HEK293 (cell line): ENCODE results near the gene CPNE4.

Experiments
- CTCF ChIA-PET: fragments of 350-600 bp; formaldehyde crosslinking; extraction: SDS; loops from one replicate; lab custom pipeline; 2021; ENCODE audit warnings: antibody characterized with exemption; lab: Yijun Ruan, JAX
- POLR2A ChIA-PET: fragments of 300-600 bp; formaldehyde crosslinking; extraction: SDS; loops from one replicate; lab custom pipeline; 2020; ENCODE audit warnings: antibody characterized with exemption, inconsistent platforms; lab: Yijun Ruan, JAX
- H3K27ac ChIP-seq: fragments of 200-500 bp; sonication (Bioruptor generic); 2 replicates; pipeline ENCODE4 v1.5.1; 2014; ENCODE audit warnings: low read depth, low read length, control low read depth, inconsistent platforms; ENCODE audit errors: extremely low read depth
- H3K36me3 ChIP-seq, 2 experiments: fragments of 200-500 bp in 1 of 2; sonication (Bioruptor generic) in 1 of 2; 1 replicate in 1 of 2; 2 replicates in 1 of 2; pipeline ENCODE4 v1.5.1; 2014 to 2017; ENCODE audit warnings: inconsistent platforms in 2 of 2, low read length in 2 of 2; ENCODE audit not compliant: control insufficient read depth in 2 of 2, insufficient read depth in 1 of 2
- H3K4me1 ChIP-seq: fragments of 200-500 bp; sonication (Bioruptor generic); 2 replicates; pipeline ENCODE4 v1.5.1; 2014; ENCODE audit warnings: mild to moderate bottlenecking, low read length, inconsistent platforms; ENCODE audit not compliant: control insufficient read depth, insufficient read depth
- H3K4me3 ChIP-seq: 2 replicates; pipeline ENCODE4 v1.5.1; 2011; ENCODE audit warnings: low read depth, mild to moderate bottlenecking, control low read depth, low read length, moderate library complexity
- H3K9me3 ChIP-seq: fragments of 200-500 bp; sonication (Bioruptor generic); 2 replicates; pipeline ENCODE4 v1.5.1; 2014; ENCODE audit warnings: low read depth, low read length, inconsistent platforms; ENCODE audit not compliant: control insufficient read depth, insufficient read depth
- IKZF3 ChIP-seq: fragments of 450-650 bp; IDR thresholded peaks from 2 replicates; pipeline ENCODE4 v1.5.0; 2018; ENCODE audit warnings: missing biosample characterization, mild to moderate bottlenecking, missing genetic modification characterization, moderate library complexity
- KLF1 ChIP-seq: fragments of 450-650 bp; formaldehyde crosslinking; IDR thresholded peaks from 2 replicates; pipeline ENCODE4 v1.5.1; 2016; ENCODE audit warnings: missing biosample characterization, missing genetic modification characterization
- KLF10 ChIP-seq: fragments of 450-650 bp; IDR thresholded peaks from 2 replicates; pipeline ENCODE4 v1.5.1; 2018; ENCODE audit warnings: missing biosample characterization, mild to moderate bottlenecking, missing genetic modification characterization
- TCF7L2 ChIP-seq: IDR thresholded peaks from 2 replicates; pipeline ENCODE4 v1.6.1; 2011; ENCODE audit warnings: low read depth, mild to moderate bottlenecking, inconsistent platforms, low read length, moderate library complexity, borderline replicate concordance
- YY1 ChIP-seq: fragments of 450-650 bp; formaldehyde crosslinking; IDR thresholded peaks from 2 replicates; pipeline ENCODE4 v1.5.1; 2018; ENCODE audit warnings: missing biosample characterization, missing genetic modification characterization
- ZBTB1 ChIP-seq: fragments of 450-650 bp; formaldehyde crosslinking; IDR thresholded peaks from 2 replicates; pipeline ENCODE4 v1.5.1; 2016; ENCODE audit warnings: missing biosample characterization, missing genetic modification characterization
- ZFHX2 ChIP-seq: fragments of 450-650 bp; formaldehyde crosslinking; conservative IDR thresholded peaks from 2 replicates; pipeline ENCODE4 v1.5.1; 2016; ENCODE audit warnings: missing biosample characterization, missing genetic modification characterization
- ZFP3 ChIP-seq: fragments of 450-650 bp; formaldehyde crosslinking; IDR thresholded peaks from 2 replicates; pipeline ENCODE4 v1.5.1; 2016; ENCODE audit warnings: low read depth, missing biosample characterization, missing genetic modification characterization
- ZNF223 ChIP-seq: fragments of 450-650 bp; formaldehyde crosslinking; IDR thresholded peaks from 2 replicates; pipeline ENCODE4 v1.5.1; 2016; ENCODE audit warnings: missing biosample characterization, missing genetic modification characterization
- ZNF311 ChIP-seq: fragments of 450-650 bp; formaldehyde crosslinking; IDR thresholded peaks from 2 replicates; pipeline ENCODE4 v1.5.1; 2017; ENCODE audit warnings: missing biosample characterization, missing genetic modification characterization, borderline replicate concordance
- ZNF404 ChIP-seq: fragments of 450-650 bp; formaldehyde crosslinking; IDR thresholded peaks from 2 replicates; pipeline ENCODE4 v1.5.1; 2017; ENCODE audit warnings: missing biosample characterization, missing genetic modification characterization
- ZNF514 ChIP-seq: fragments of 450-650 bp; formaldehyde crosslinking; IDR thresholded peaks from 2 replicates; pipeline ENCODE4 v1.5.1; 2016; ENCODE audit warnings: missing biosample characterization, missing genetic modification characterization
- ZNF529 ChIP-seq: fragments of 450-650 bp; formaldehyde crosslinking; IDR thresholded peaks from 2 replicates; pipeline ENCODE4 v1.5.1; 2017; ENCODE audit warnings: missing genetic modification characterization, missing biosample characterization; ENCODE audit not compliant: insufficient replicate concordance
- ZNF776 ChIP-seq: fragments of 450-650 bp; formaldehyde crosslinking; IDR thresholded peaks from 2 replicates; pipeline ENCODE4 v1.5.0; 2017; ENCODE audit warnings: missing biosample characterization, missing genetic modification characterization, borderline replicate concordance
- ZNF785 ChIP-seq: fragments of 450-650 bp; formaldehyde crosslinking; IDR thresholded peaks from 2 replicates; pipeline ENCODE4 v1.5.1; 2016; ENCODE audit warnings: missing biosample characterization, missing genetic modification characterization
- ZNF843 ChIP-seq: fragments of 450-650 bp; formaldehyde crosslinking; IDR thresholded peaks from 2 replicates; pipeline ENCODE4 v1.5.1; 2016; ENCODE audit warnings: missing biosample characterization, missing genetic modification characterization
- ZSCAN23 ChIP-seq: fragments of 450-650 bp; formaldehyde crosslinking; IDR thresholded peaks from 2 replicates; pipeline ENCODE4 v1.5.1; 2016; ENCODE audit warnings: missing biosample characterization, missing genetic modification characterization
- TF ChIP-seq, protein P1 (sequence below): fragments of 450-650 bp; formaldehyde crosslinking; IDR thresholded peaks from 2 replicates; pipeline ENCODE4 v1.5.1; 2017; ENCODE audit warnings: missing biosample characterization, missing genetic modification characterization
- TF ChIP-seq, protein P2 (sequence below): fragments of 450-650 bp; formaldehyde crosslinking; IDR thresholded peaks from 2 replicates; pipeline ENCODE4; 2016; ENCODE audit warnings: missing biosample characterization, missing genetic modification characterization
- TF ChIP-seq, protein P3 (sequence below): fragments of 450-650 bp; formaldehyde crosslinking; IDR thresholded peaks from 2 replicates; pipeline ENCODE4 v1.5.1; 2017; ENCODE audit warnings: missing biosample characterization, missing genetic modification characterization
- TF ChIP-seq, protein P4 (sequence below): fragments of 450-650 bp; formaldehyde crosslinking; IDR thresholded peaks from 2 replicates; pipeline ENCODE4 v1.5.1; 2016; ENCODE audit warnings: missing biosample characterization, missing genetic modification characterization

The CPNE4 gene

DNA sequence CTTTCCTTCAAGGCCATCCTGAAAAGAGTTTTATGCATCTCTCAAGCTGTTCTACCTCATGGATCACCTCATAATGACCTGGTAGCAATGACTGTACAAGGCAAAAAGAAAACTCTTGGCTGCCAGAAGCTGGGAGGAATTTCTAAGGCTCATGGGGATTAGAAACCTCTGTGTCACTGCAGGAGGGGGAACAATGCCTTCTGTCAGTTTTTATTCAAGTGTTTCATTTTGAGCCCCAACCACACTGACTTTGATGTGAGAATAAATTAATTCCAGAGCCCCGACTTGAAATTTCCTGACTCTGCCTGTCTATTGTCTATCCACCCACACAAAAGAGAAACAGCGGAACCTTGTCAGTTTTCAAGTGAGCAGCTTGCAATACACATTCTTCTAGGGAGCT is 473.3 kb downstream of the CPNE4 start:
- CTCF ChIA-PET, result interaction anchor here (0.6 kb wide), 1 partner anchor 620 kb away, joined by 3 read pairs; no protein-coding TSS in a partner anchor
- Histone ChIP-seq H3K9me3 (no peaks in the 10 kb centered on the region), H3K4me3 (no peak overlapping the region), H3K4me1 (no peaks in the 10 kb centered on the region), H3K27ac (no peak overlapping the region), H3K36me3 (no peaks in the 10 kb centered on the region)
- POLR2A ChIA-PET, result no interaction called here
- TF ChIP-seq, protein P1, sequence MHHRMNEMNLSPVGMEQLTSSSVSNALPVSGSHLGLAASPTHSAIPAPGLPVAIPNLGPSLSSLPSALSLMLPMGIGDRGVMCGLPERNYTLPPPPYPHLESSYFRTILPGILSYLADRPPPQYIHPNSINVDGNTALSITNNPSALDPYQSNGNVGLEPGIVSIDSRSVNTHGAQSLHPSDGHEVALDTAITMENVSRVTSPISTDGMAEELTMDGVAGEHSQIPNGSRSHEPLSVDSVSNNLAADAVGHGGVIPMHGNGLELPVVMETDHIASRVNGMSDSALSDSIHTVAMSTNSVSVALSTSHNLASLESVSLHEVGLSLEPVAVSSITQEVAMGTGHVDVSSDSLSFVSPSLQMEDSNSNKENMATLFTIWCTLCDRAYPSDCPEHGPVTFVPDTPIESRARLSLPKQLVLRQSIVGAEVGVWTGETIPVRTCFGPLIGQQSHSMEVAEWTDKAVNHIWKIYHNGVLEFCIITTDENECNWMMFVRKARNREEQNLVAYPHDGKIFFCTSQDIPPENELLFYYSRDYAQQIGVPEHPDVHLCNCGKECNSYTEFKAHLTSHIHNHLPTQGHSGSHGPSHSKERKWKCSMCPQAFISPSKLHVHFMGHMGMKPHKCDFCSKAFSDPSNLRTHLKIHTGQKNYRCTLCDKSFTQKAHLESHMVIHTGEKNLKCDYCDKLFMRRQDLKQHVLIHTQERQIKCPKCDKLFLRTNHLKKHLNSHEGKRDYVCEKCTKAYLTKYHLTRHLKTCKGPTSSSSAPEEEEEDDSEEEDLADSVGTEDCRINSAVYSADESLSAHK (tag by site-specific recombination), result peak; percentile 42; the same call in 1 of the 2 replicates
- TF ChIP-seq ZNF404 (tag by site-specific recombination), result no peak

DNA sequence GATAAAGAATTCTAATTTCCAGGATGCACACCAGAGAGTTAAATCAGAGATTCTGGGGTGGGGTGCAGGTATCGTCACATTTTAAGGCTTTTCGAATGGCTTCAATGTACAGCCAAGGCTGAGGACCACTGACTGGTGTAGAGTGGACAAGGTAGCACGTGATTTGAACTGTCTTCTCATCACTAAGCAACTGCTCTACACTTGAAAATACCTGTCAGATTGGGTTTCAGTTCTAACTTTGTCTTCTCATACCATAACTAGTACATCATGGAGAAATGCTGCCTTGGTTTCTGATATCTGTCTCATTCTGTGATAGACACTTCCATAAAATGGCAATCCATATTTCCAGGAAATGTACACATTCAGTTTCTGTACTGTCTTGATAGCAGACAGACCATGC is 474.0 kb downstream of the CPNE4 start:
- CTCF ChIA-PET, result no interaction called here
- TF ChIP-seq IKZF3 (tag by site-specific recombination) (no peak), YY1 (tag by site-specific recombination) (no peak), ZBTB1 (tag by site-specific recombination) (no peak), KLF1 (tag by site-specific recombination) (no peak), ZNF311 (no peak), ZSCAN23 (tag by site-specific recombination) (no peak), KLF10 (tag by site-specific recombination) (no peak), ZNF529 (no peak), ZFP3 (no peak), TCF7L2 (no peak), ZNF843 (tag by site-specific recombination) (no peak), ZNF514 (tag by site-specific recombination) (no peak), ZNF785 (tag by site-specific recombination) (no peak), ZNF776 (no peak), ZFHX2 (no peak), ZNF223 (no peak)
- TF ChIP-seq, protein P2, sequence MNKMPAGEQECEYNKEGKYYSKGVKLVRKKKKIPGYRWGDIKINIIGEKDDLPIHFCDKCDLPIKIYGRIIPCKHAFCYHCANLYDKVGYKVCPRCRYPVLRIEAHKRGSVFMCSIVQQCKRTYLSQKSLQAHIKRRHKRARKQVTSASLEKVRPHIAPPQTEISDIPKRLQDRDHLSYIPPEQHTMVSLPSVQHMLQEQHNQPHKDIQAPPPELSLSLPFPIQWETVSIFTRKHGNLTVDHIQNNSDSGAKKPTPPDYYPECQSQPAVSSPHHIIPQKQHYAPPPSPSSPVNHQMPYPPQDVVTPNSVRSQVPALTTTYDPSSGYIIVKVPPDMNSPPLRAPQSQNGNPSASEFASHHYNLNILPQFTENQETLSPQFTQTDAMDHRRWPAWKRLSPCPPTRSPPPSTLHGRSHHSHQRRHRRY (tag by site-specific recombination), result no peak
- TF ChIP-seq, protein P3, sequence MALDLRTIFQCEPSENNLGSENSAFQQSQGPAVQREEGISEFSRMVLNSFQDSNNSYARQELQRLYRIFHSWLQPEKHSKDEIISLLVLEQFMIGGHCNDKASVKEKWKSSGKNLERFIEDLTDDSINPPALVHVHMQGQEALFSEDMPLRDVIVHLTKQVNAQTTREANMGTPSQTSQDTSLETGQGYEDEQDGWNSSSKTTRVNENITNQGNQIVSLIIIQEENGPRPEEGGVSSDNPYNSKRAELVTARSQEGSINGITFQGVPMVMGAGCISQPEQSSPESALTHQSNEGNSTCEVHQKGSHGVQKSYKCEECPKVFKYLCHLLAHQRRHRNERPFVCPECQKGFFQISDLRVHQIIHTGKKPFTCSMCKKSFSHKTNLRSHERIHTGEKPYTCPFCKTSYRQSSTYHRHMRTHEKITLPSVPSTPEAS, result no peak
- TF ChIP-seq, protein P4, sequence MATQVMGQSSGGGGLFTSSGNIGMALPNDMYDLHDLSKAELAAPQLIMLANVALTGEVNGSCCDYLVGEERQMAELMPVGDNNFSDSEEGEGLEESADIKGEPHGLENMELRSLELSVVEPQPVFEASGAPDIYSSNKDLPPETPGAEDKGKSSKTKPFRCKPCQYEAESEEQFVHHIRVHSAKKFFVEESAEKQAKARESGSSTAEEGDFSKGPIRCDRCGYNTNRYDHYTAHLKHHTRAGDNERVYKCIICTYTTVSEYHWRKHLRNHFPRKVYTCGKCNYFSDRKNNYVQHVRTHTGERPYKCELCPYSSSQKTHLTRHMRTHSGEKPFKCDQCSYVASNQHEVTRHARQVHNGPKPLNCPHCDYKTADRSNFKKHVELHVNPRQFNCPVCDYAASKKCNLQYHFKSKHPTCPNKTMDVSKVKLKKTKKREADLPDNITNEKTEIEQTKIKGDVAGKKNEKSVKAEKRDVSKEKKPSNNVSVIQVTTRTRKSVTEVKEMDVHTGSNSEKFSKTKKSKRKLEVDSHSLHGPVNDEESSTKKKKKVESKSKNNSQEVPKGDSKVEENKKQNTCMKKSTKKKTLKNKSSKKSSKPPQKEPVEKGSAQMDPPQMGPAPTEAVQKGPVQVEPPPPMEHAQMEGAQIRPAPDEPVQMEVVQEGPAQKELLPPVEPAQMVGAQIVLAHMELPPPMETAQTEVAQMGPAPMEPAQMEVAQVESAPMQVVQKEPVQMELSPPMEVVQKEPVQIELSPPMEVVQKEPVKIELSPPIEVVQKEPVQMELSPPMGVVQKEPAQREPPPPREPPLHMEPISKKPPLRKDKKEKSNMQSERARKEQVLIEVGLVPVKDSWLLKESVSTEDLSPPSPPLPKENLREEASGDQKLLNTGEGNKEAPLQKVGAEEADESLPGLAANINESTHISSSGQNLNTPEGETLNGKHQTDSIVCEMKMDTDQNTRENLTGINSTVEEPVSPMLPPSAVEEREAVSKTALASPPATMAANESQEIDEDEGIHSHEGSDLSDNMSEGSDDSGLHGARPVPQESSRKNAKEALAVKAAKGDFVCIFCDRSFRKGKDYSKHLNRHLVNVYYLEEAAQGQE (tag by site-specific recombination), result no peak
- POLR2A ChIA-PET, result no interaction called here

More for the DNA sequence above, 474.0 kb downstream of the CPNE4 start:
- H3K9me3 ChIP-seq, result no peaks in the 10 kb centered on the region
- H3K36me3 ChIP-seq, result no peaks in the 10 kb centered on the region
- no peaks in the 10 kb centered on the region for H3K4me1 ChIP-seq
- H3K4me3 ChIP-seq, result no peak overlapping the region
- no peak overlapping the region for H3K27ac ChIP-seq
